Measurements from ENCODE around the gene ABO.
"Not testable (repeated sequence)": the region's sequence is repeated elsewhere in the genome, so short reads cannot be mapped to it uniquely, and the experiment has no call there.

Gene ABO

DNA sequence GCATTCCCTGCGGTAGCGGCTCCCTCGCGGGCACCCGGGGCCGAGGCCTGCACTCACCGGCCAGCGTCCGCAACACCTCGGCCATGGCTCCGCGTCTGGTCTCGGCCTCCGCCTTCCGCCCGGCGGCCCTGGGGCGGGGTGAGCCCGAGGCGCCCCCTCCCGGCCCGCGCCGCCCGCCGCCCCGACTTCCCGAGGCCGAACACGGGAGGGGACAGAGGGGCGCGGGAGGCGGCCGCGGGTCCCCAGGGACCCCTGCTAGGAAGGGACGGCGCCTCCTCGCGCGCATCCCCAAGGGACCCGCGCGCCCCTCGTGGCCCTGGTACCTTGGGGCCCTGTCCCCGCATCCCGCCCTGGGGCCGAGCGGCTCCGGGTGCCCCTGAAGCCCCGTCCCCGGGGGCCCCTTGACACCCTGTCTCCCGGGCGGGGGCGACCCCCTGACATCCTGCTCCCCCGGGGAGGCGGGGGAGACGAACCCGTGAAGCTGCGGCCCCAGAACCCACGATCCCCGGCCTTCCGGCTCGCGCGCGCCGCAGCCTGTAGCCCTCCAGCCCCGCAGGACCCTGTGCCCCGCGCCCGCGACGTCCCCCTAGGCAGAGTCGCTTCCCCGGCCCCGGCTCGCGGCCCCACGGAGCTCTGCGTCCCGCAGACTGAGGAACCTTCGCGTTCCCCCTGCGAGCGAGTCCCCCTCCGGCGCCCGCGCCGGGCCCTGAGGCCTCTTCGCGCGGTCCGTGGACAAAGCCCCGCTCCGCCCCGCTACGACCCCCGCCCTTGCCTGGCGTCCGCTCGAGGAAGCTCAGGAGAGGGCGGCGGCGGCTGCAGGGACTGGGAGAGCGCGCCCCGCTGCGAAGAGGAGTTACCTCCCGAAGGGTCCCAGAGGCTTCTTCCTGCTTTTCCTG, at the start of gene ABO:
ABO (minus strand) TSS at position 97 of the 896 bp plus-strand sequence.
- DNase-seq = no peak

DNA sequence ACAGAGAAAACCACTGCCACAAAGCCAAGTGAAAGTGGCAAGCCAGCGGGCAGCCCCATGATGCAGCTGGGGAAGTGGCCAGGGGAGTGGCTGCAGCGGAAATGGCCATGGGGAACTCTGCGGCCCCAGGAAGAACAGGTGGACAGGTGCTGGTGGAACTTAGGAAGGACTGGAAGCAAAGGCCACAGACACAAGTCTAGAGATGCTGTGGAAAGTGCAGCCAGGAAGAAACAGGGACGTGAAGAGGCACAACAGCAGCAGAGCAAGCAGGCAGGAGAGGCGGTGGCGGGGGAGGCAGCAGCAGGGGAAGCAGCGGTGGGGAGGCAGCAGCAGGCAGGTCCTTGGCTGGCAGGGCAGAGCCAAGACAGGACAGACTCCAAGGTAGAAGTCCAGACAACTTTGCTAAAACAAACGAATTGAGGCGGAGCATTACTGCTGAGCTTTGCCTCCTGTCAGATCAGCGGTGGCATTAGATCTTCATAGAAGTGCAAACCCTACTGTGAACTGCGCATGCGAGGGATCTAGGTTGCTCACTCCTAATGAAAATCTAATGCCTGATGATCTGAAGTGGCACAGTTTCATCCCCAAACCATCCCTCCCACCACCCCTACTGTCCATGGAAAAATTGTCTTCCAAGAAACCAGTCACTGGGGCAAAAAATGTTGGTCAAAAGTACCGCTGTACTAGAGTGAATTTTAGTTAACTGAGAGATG, 49.1 kb upstream of the ABO start:
- DNase-seq = no peak

DNA sequence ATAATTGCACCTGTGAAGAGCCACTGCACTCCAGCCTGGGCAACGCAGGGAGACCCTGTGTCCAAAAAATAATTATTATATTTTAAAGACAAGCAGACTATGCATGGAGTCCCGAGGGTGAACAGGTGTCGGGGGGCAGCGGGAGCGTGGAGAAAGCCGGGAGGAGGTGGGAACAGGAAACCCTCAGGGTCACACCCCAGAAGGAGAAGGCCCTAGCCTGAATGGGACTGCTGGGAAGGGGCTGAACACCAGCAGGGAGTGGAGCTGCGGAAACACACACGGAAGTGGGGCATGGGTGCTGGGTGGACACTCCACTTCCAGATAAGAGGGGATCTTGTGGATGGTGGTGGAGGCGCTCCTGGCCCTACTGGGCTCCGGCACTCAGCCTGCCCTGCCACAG, 48.2 kb upstream of the ABO start:
- DNase-seq = no peak

DNA sequence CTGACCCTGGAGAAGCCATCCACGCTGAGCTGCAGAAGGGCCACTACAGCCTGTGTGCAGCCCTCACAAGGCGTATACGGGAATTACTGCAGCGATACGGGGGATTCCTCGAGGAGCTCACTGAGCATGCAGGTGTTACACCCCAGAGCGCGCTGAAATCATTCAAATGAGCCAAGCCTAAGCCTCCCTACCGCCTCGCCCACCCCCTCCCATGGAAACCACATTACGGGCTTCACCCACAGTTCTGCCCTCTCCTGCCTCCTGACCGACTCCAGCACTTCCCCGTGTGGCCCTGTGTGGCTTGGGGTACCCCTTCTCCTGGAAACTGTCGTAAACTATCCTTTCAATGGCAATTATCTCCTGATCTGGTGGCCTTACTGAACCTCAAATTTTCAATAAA, 47.7 kb upstream of the ABO start:
- no peak for DNase-seq

DNA sequence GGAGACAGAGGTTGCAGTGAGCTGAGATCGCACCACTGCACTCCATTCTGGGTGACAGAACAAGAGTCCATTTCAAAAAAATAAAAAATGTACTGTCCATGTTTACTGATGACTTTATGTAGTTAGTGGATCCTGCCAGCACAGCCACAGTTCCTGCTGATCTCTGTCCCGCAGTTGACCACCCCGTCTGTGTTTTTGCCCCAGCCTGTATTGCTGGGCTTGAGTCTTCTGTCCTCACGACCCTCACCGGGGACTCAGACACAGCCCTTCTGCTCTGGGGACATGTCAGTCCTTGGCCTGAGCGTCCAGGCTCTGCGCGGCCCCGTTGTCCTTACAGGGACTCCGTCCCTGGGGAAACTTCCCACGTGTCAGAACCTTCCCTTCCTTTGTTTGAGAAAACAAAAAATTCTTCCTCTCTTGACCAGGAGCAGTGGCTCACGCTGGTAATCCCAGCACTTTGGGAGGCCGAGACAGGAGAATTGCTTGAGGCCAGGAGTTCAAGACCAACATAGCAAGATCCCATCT, 46.5 kb upstream of the ABO start:
- no peak for DNase-seq

DNA sequence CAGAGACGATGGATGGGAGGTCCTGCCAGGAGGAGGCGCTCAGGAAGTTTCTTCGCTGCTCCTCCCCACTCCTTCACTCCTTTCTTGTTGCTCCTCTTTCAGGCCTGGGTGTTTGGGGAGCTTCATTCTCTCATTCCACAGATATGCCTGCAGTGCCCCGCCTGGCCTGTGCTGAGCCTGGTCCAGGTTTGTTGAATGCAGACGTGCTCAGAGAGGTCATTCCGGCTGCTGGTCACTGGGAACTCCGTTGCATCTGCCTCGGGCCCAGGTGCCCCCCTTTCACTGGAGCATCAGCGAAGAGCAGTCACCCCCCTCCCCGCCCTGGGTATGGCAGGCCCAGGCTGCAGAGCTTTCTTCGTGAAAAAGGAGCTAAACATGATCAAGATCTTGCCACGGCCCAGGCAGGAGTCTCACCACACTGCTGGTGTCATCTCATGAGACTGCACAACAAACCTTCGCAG, 45.5 kb upstream of the ABO start:
- DNase-seq = no peak

DNA sequence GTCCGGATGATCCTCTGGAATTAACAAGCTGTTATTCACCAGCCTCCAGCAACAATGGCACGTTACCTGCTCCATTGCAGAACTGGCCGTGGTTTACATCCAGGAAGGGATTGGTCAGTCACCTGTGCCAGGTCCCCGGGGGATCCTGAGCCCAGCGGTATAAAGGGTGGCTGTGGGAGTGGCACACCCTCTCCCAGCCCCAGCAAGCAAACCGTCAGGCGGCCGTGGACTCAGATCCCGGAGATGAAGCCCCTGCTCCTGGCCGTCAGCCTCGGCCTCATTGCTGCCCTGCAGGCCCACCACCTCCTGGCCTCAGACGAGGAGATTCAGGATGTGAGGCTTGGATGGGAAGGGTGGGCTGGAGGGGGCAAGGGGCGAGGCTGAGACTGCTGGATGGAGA, 42.5 kb upstream of the ABO start:
- not testable (repeated sequence) for DNase-seq

DNA sequence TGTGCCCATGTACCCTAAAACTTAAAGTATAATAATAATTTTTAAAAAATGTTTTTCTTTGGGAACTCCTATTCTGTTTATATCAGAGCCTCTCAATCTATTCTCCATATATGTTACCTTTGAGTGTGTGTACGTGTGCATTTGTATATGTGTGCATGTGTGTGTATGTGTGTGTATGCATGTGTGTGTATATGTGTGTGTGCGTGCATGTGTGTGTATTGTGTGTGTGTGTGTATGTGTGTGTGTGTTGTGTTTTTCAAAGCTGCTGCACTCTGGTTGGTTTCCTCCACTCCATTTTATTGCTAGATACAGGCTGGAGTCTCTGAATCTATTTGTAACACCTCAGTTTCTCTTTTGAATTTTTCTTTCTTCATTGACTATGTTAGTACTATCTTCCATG, 41.0 kb upstream of the ABO start:
- DNase-seq = no peak

DNA sequence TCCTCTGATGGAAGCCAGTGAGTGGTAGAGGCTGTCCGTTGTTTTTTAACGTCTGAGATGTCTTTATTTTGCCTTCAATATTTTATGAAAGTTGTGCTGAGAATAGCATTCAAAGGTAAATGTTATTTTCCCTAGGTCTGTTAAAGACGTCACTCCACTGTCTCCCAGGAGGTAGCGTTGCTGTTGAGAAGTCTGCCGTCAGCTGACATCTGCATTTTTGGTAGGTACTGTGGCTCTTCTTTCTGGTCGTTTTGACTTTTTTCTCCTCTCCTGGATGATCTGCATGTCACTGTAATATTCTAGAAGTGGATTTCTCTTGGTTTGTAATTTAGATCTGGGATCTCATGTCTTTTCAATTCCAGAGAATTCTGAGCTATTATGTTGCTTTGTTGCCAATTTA, 34.6 kb upstream of the ABO start:
- no peak for DNase-seq

DNA sequence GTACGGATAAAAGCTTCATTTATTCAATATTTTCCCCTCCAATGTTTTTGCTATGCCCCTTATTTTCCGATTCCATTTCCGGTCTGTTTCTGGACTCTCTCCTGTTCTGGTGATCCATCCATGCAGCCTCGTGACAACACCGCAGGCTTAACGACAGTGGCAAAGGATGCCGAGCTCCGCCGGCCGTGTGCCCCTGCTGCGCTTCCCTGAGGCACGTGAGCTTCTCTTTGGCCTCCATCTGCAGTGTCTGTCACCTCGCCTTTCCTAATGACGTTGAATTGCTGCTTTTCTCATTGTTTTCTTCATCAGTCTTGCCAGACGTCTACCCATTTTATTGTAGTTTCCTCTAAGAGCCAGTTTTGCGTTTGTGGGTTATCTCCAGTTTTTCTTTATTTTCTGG, 32.3 kb upstream of the ABO start:
- no peak for DNase-seq

DNA sequence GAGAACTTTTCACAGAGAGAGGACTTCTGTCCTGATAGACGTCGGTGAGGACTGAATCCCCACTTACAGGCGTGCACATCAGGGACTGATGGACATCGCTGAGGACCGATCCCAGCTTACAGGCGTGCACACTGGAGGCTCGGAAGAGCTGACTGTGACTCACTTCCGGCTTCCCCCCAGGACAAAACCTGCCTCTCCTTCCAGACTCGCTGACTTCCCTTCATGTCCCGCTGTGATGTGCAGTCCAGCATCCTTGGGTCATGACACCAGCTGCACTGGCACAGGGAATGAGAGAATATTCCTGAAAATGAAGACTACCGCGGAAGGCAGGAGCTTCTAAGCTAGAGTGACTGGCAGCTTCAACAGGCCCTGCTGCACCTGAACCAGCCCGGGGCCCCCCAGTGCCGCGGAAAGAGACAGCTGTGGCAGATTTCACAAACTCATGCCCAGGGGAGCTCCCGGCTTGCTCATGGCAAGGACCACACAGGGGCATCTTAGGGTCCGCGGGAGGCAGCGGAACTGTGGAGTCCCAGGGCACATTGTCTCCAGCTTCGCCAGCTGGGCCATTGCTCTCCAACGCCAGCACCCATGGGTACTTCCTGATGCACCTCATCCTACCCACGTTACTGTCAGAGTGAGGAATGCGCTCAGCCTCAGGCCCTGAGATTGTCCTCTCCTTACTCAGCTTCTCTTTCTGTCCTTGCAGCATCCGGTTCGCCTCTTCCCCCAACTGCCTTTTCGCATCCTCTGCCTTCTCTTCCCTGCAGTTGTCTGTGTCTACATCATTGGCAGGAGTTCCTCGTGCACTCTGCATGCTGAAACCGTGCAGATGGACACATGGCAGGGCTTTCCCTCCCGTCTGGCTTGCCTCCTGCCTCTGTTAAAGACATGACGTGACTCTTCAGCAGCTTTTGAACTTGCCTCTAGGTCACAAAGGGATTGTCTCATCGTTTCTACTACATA, 31.5 kb upstream of the ABO start:
- DNase-seq = no peak

DNA sequence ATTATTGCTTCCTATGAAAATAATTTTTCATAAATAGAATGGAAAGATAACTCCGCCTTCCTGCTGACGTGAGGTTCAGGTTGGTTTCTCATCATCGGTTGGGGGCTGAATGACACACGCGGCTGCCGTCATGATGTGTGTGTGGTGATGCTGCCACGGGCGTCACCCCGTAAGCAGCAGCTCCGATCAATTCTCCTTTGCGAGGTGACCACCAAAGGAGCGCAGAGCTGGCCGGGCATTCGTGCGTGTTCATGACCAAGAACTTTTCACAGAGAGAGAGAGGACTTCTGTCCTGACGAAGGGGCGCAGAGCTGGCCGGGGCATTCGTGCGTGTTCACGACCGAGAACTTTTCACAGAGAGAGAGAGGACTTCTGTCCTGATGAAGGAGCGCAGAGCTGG, 30.7 kb upstream of the ABO start:
- no peak for DNase-seq

DNA sequence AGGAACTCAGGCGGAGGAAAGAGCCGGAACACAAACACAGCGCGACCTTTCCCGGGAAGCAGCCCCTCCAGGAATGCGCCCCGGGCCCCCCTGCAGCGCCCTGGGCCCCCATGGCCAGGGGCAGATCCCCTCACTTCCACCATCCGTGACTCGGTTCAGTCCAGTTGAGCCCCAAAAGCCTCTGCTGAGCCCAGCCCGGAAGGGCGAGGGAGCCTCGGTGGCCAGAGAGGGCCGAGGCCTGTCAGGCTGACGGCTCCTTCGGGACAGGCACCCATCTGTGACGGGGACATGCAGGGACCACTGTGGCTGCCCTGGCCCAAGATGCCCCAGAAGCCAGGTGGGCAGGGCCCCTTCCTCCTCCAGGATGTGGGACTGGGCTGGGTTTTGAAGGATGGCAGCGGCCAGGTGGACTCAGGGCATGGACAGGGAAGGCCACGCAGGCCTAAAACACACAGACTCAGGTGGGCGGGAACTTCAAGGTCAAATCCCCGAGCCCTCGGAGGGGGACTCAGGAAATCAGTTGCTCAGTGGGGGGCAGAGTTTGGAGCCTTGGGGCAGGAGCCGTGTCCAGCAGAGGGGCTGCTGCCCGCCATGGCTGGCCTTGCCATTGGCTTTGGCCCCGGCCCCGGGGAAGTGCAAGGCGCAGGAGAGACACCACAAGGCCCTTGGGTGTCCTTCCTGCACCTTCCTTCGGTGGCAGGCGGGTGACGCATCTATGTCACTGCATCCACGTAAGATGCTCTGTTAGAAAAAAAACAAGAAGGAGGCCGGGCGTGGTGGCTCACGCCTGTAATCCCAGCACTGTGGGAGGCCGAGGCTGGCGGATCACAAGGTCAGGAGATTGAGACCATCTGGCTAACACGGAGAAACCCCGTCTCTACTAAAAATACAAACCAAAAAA, 29.7 kb upstream of the ABO start:
- no peak for DNase-seq

DNA sequence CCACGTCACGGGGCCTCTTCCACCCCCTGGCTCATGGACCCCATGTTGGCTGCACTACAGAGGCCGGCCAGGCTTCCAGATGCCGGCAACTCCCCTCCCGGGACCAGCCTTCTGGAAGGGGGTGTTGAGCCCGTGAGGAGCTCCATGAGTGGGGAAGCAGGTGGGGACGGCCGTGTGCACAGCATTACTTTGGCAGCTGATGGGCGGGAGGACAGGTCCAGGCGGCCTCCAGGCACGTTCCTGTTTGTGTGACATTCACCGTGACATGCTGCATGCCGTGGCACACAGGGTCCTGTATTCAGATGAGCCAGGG, 29.1 kb upstream of the ABO start:
- DNase-seq = no peak

DNA sequence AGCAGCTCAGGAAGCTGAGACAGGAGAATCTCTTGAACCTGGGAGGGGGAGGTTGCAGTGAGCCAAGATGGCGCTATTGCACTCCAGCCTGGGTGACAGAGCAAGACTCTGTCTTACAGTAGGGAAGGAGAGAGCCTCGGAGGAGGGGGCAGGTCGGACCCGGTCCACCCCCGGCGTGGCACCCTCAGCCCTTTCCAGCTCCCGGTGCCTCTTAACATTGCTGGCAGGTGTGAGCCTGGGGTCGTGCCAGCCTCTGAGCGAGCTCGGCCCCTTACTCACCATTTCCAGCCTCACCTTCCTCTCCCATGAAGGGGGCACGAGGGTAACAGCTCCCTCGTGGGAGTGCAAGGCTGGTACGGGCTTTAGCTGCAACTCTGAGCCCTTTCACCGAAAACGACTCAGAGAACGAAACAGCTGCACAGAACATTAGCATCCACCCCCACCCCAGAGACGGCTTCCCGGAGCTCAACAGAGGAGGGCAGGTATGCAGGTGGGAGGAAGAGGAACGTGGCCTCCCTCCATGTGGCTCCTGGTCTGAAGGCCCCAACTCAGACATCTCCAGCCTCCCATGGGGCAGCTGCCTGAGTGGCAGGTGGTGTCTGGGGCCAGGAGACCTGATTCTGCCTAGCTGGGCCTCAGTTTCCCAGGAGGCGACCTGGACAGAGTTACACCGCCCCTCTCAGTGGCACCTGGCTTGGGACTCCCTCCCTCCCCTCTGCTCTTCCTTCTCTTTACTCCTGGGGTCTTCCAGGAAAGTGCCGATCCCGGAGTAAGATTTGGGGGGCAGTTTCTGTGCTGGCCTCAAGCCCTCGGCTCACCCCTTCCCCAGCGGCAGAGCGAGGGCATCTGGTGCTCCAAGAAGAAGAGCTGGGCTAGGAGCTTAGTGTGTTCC, 28.5 kb upstream of the ABO start:
- no peak for DNase-seq

DNA sequence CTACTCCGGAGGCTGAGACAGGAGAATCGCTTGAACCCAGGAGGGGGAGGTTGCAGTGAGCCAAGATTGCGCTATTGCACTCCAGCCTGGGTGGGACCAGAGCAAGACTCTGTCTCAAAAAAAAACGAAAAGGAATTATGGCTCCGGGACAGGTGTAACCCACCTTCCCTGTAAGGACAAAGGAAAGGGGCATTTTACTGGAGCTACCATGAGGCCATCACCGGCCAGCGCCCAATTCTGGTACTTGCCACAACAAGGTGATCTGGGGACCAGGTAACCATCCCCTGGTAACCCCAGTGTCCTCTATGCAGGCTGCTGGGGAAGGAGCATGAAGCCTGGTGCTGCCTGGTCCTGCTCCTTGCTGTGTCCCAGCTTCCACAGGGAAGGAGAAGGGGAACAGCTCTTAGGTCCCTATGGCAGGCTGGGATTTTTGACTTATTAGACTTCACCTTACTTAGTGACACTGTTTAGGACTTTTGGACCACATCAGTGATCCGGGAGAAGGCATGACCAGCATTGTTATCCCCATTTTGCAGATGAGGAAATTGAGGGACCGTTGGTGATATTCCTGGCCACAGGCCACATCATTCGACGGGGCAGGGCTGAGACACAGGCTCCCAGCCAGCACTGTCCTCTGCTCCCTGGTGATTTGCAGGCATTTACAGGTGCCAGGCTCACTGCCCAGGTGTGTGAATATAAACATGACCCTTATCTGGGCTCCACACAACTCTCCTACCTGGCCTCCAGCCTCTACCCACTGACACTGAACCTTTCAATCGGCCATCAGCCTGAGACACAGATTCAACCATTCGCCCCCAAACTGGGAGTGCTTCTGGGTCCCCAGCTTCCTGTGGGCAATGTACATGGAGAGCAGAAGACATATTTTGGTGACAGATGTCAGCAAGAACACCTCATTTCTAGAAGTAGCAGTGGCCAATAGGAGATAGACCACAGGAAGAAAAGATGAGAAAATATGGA, 26.5 kb upstream of the ABO start:
- DNase-seq = no peak

DNA sequence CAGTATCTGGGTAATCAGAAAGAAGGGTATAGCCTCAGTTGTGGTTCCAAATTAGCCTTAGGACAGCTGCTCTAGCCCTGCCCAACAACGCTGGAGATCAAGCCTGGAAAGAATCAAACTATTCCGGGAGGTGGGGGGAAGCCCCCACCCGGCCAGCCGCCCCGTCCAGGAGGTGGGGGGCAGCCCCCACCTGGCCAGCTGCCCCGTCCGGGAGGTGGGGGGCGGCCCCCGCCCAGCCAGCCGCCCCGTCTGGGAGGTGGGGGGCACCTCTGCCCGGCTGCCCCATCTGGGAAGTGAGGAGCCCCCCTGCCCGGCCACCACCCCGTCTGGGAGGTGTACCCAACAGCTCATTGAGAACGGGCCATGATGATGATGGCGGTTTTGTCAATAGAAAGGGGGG, 25.0 kb upstream of the ABO start:
- DNase-seq = not testable (repeated sequence)

DNA sequence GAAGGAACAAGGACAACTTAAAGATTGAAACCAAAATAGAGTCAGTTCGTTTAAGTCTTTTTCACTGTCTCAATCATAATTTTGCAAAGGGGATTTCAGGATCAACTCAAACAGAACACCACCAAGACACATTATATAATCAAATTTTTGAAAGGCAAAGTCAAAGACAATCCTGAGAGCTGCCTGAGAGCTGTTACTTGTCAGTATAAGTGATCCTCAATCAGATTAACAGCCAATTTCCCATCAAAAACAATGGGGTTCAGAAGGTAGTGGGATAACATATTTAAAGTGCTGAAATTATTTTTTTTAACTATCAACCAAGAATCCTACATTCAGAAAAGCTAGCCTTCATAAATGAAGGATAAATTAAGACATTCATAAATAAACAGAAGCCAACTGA, 19.3 kb upstream of the ABO start:
- no peak for DNase-seq

DNA sequence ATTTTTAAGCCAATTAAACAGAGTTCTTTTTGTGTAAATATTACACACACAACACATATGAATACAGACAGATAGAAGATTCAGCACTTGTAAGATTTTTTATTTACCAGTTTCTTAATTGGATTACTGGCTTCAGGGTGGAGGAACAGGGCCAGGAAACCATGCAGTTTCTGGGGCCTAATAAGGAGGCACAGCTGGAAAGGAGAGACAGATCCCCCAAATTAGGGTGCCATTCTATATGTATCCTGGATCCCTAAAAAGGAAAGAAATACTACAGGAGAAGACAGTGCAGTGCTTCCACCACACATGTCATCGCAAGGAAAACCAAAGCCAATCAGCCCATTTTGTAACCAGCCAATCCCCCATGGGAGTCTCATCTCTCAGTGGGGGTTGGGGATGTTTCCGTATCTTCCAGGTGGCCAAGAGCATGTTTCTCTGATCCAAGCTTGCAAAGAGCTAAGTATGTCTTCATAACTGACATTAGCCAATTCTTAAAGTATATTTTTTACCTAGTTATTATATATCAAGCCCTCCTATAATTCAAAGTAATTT, 15.8 kb upstream of the ABO start:
- no peak for DNase-seq

Data from CD4-positive, alpha-beta T cell treated with Interleukin-12 subunit alpha and Interleukin-12 subunit beta, for 1 hour (primary cell).